Activated CD4-positive, alpha-beta T cell treated with anti-CD3 and anti-CD28 coated beads, Interleukin-2, amount 50 U/mL, for 1 hour (primary cell): Measurements from ENCODE around the gene PCYOX1L.

ENCODE experiments used
- DNase-seq: peaks from one replicate; pipeline ENCODE4 v3.0.0-alpha.2; 2020

PCYOX1L gene

GRCh38 chr5:149410071-149410470 lies 52.2 kb downstream of the PCYOX1L start:
- DNase-seq, result no peak

GRCh38 chr5:149410721-149411432 lies 53.0 kb downstream of the PCYOX1L start:
- no peak for DNase-seq

GRCh38 chr5:149411738-149412519 lies 54.1 kb downstream of the PCYOX1L start:
- no peak for DNase-seq

GRCh38 chr5:149412783-149413476 lies 55.1 kb downstream of the PCYOX1L start:
- DNase-seq, result no peak

GRCh38 chr5:149413477-149414210 lies 55.8 kb downstream of the PCYOX1L start:
- DNase-seq, result no peak

- DNase-seq, result no peak
These were observed 56.7 kb downstream of the PCYOX1L start for GRCh38 chr5:149414405-149415065.

- DNase-seq, result no peak
These were observed 57.5 kb downstream of the PCYOX1L start for GRCh38 chr5:149415066-149415967.

- DNase-seq, result no peak
These were observed 59.3 kb downstream of the PCYOX1L start for GRCh38 chr5:149416987-149417710.

GRCh38 chr5:149417711-149418368 lies 60.0 kb downstream of the PCYOX1L start:
- DNase-seq, result no peak

- DNase-seq, result no peak
These were observed 61.2 kb downstream of the PCYOX1L start for GRCh38 chr5:149418910-149419531.
